GM11168 (cell line): Measurements from ENCODE around the gene HOXD13.

Experiments used
- in situ Hi-C: fragments of 300-500 bp; cut with MboI; formaldehyde crosslinking; loops from one replicate; pipeline ENCODE4 v1.12.0; 2022; ENCODE audit warnings: low sequenced_read_pairs; ENCODE audit not compliant: unreplicated experiment

Gene HOXD13

GRCh38 chr2:176117162-176117822, 24.8 kb downstream of the HOXD13 start:
- in situ Hi-C loops: no loop called here

GRCh38 chr2:176117823-176118371, 25.4 kb downstream of the HOXD13 start:
- in situ Hi-C loops: no loop called here

- in situ Hi-C loops: no loop called here
These were observed 26.2 kb downstream of the HOXD13 start for GRCh38 chr2:176118601-176119339.

- in situ Hi-C loops: loop anchor here (10.0 kb wide), 2 partner anchors 514 to 1024 kb away; no protein-coding TSS in a partner anchor
These were observed 28.1 kb downstream of the HOXD13 start for GRCh38 chr2:176120364-176121189.

- in situ Hi-C loops: loop anchor here (10.0 kb wide), 2 partner anchors 513 to 1023 kb away; no protein-coding TSS in a partner anchor
These were observed 28.9 kb downstream of the HOXD13 start for GRCh38 chr2:176121190-176122051.

GRCh38 chr2:176122052-176122682, 29.6 kb downstream of the HOXD13 start:
- in situ Hi-C loops: loop anchor here (10.0 kb wide), 2 partner anchors 513 to 1023 kb away; no protein-coding TSS in a partner anchor

GRCh38 chr2:176122683-176123410, 30.3 kb downstream of the HOXD13 start, which contains the start of gene HOXD9:
Gene HOXD9 (plus strand): TSS chr2:176122719. CDS start chr2:176122769, 50 bp downstream.
- in situ Hi-C loops: loop anchor here (10.0 kb wide), 2 partner anchors 512 to 1022 kb away; no protein-coding TSS in a partner anchor

- in situ Hi-C loops: loop anchor here (10.0 kb wide), 2 partner anchors 511 to 1021 kb away; no protein-coding TSS in a partner anchor
These were observed 31.0 kb downstream of the HOXD13 start for GRCh38 chr2:176123411-176124109.

- in situ Hi-C loops: loop anchor here (10.0 kb wide), 2 partner anchors 510 to 1020 kb away; no protein-coding TSS in a partner anchor
These were observed 31.8 kb downstream of the HOXD13 start for GRCh38 chr2:176124110-176124946.

GRCh38 chr2:176124947-176125771, 32.6 kb downstream of the HOXD13 start:
- in situ Hi-C loops: loop anchor here (10.0 to 25.0 kb wide), 4 partner anchors 437 to 1020 kb away; no protein-coding TSS in a partner anchor

GRCh38 chr2:176125772-176126054, 33.2 kb downstream of the HOXD13 start:
- in situ Hi-C loops: loop anchor here (10.0 to 25.0 kb wide), 4 partner anchors 437 to 1019 kb away; no protein-coding TSS in a partner anchor

- in situ Hi-C loops: loop anchor here (10.0 to 25.0 kb wide), 4 partner anchors 435 to 1018 kb away; no protein-coding TSS in a partner anchor
These were observed 34.6 kb downstream of the HOXD13 start for GRCh38 chr2:176126929-176127773.

- in situ Hi-C loops: loop anchor here (10.0 to 25.0 kb wide), 4 partner anchors 435 to 1017 kb away; no protein-coding TSS in a partner anchor
These were observed 35.2 kb downstream of the HOXD13 start for GRCh38 chr2:176127774-176128072.

- in situ Hi-C loops: loop anchor here (10.0 to 25.0 kb wide), 4 partner anchors 434 to 1016 kb away; no protein-coding TSS in a partner anchor
These were observed 35.9 kb downstream of the HOXD13 start for GRCh38 chr2:176128172-176128981.
